CD4-positive, alpha-beta memory T cell (primary cell): ENCODE results near the gene UBE2S. TPM values are rescaled to one million over a fixed set of nuclear protein-coding genes. Genes with fewer than 3 reads are reported as not detected.
A peak's percentile ranks its signal among the peaks of the same experiment; 100 is the strongest.

Experiments used
- CTCF ChIA-PET: fragments of 350-600 bp; sonication (Branson Sonifier 250); formaldehyde crosslinking; loops from one replicate; lab custom pipeline; 2021; ENCODE audit warnings: inconsistent platforms; ENCODE audit not compliant: partially characterized antibody; lab: Charles Lee
- POLR2A ChIA-PET: fragments of 350-600 bp; sonication (Branson Sonifier 250); formaldehyde crosslinking; loops from one replicate; lab custom pipeline; 2021; ENCODE audit not compliant: partially characterized antibody; lab: Charles Lee
- DNase-seq, 5 donors: peaks; one replicate each; pipeline versions ENCODE4 v3.0.0 to v3.0.0-alpha.2; 2020 to 2022; ENCODE audit warnings: mixed read lengths in 1 of 5
- H3K27ac ChIP-seq: one replicate; pipeline ENCODE4 v1.7.0; 2013; ENCODE audit warnings: low read depth, low read length
- H3K27me3 ChIP-seq: 2 replicates; pipeline ENCODE4 v1.7.0; 2013; ENCODE audit warnings: mild to moderate bottlenecking, low read length, moderate library complexity; ENCODE audit not compliant: insufficient read depth
- H3K36me3 ChIP-seq: 2 replicates; pipeline ENCODE4 v1.7.0; 2013; ENCODE audit warnings: mild to moderate bottlenecking, low read length, moderate library complexity; ENCODE audit not compliant: insufficient read depth
- H3K4me1 ChIP-seq: 2 replicates; pipeline ENCODE4 v1.7.0; 2013; ENCODE audit warnings: mild to moderate bottlenecking, low read length, moderate library complexity; ENCODE audit not compliant: insufficient read depth
- H3K4me3 ChIP-seq, 2 donors: one replicate each; pipeline ENCODE4 v1.7.0; 2013; ENCODE audit warnings: low read length in 2 of 2, mild to moderate bottlenecking in 1 of 2
- H3K9me3 ChIP-seq, 2 donors: one replicate each; pipeline ENCODE4 v1.7.0; 2013; ENCODE audit warnings: low read length in 2 of 2, control low read depth in 1 of 2; ENCODE audit not compliant: control insufficient read depth in 1 of 2
- H3K27ac Mint-ChIP-seq, 7 donors: one replicate each; pipeline ENCODE4 v1.8.0; 2020 to 2021; ENCODE audit warnings: mixed read lengths in 7 of 7, mild to moderate bottlenecking in 6 of 7, inconsistent platforms in 3 of 7, moderate library complexity in 3 of 7
- H3K27me3 Mint-ChIP-seq, 2 donors: one replicate each; pipeline ENCODE4 v1.8.0; 2020 to 2021; ENCODE audit warnings: mixed read lengths in 2 of 2
- H3K36me3 Mint-ChIP-seq, 2 donors: one replicate each; pipeline ENCODE4 v1.8.0; 2020 to 2021; ENCODE audit warnings: mixed read lengths in 2 of 2, inconsistent platforms in 1 of 2, mild to moderate bottlenecking in 1 of 2
- H3K4me1 Mint-ChIP-seq, 4 donors: one replicate each; pipeline ENCODE4 v1.8.0; 2020 to 2021; ENCODE audit warnings: mixed read lengths in 4 of 4, mild to moderate bottlenecking in 1 of 4
- H3K4me3 Mint-ChIP-seq, 8 donors: one replicate each; pipeline ENCODE4 v1.8.0; 2020 to 2021; ENCODE audit warnings: mixed read lengths in 8 of 8, mild to moderate bottlenecking in 7 of 8, moderate library complexity in 6 of 8, inconsistent platforms in 3 of 8
- H3K9me3 Mint-ChIP-seq, 8 donors: one replicate each; pipeline ENCODE4 v1.8.0; 2020 to 2021; ENCODE audit warnings: mixed read lengths in 8 of 8, mild to moderate bottlenecking in 5 of 8, inconsistent platforms in 3 of 8, moderate library complexity in 1 of 8
- intact Hi-C: fragments of 100-400 bp; cut with micrococcal nuclease; formaldehyde crosslinking; loops from one replicate; pipeline ENCODE4 v1.15.1; 2023
- polyA plus RNA-seq, 2 donors: library from polyadenylated mRNA; unstranded; fragments of 300-500 nt; fragmentation: Illumina TruSeq; gene quantifications; one replicate each; pipeline ENCODE4 v1.2.3, GENCODE V29; 2021
- total RNA-seq, 2 experiments: library from RNA; stranded (reverse); gene quantifications; one replicate each; pipeline ENCODE4 v1.2.3, GENCODE V29; 2021

UBE2S gene
- total and polyA plus RNA-seq, 4 experiments from 2014 or later: 18.0 to 25.4 (median 22.9) TPM

DNA sequence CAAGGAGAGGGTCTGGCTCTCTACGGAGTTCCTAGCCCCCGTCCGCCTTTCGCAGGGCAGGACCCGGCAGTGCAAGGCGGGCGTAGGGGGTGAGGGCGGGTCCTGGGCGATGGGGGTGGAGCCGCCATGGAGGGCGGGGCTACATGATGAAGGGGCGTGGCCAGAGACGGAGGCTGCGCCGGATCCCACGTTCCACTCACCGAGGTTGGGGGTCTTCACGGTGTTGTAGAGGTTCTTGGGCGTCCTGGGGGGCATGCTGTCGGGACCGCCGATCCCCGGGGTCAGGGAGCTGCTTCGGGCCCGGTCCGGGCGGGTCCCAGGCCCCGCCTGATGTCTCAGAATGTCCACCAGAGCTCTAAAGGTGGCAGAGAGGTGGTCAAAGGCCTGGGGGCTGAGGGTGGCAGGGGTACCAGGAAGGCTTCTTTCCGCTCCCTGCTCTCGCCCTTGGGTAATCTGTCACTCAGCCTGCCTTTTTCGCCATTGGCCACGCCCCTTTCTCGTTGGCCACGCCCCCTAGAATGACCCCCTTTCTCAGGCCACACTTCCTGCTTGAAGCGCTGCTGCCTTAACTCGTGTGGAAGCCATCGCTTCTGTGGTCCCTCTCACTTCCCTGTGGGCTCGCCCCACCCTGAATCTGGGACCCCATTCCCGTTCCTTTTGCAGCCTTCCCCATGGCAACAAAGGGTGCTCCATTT is 33.0 kb upstream of the UBE2S start:
- Histone ChIP-seq H3K9me3 (no peaks in the 10 kb centered on the region), H3K27ac (no peak overlapping the region), H3K27me3 (peaks cover 54% of the 10 kb centered on the region), H3K36me3 (no peaks in the 10 kb centered on the region), H3K4me1 (peaks cover 20% of the 10 kb centered on the region), H3K4me3 (no peak overlapping the region)
- ChIA-PET POLR2A (no interaction called here), CTCF (no interaction called here)
- peaks cover 54 to 60% of the 10 kb centered on the region in 2 donors for H3K27me3 Mint-ChIP-seq
- no peak for DNase-seq
- H3K27ac Mint-ChIP-seq: no peak overlapping the region
- H3K36me3 Mint-ChIP-seq: peaks cover 0 to 6% of the 10 kb centered on the region in 2 donors
- peaks cover 0 to 2% (median 0%) of the 10 kb centered on the region in 8 donors for H3K9me3 Mint-ChIP-seq
- H3K4me3 Mint-ChIP-seq: peak overlapping the region in 4 of 8 donors; percentile 5 to 78 (median 43)
- H3K4me1 Mint-ChIP-seq: peaks cover 16 to 30% (median 21%) of the 10 kb centered on the region in 4 donors
- intact Hi-C loops: no loop called here

- ChIA-PET POLR2A (no interaction called here), CTCF (no interaction called here)
- Mint-ChIP-seq H3K4me3 (no peak overlapping the region), H3K36me3 (peaks cover 0 to 6% of the 10 kb centered on the region in 2 donors), H3K9me3 (peaks cover 0 to 2% (median 0%) of the 10 kb centered on the region in 8 donors), H3K27ac (no peak overlapping the region), H3K4me1 (peaks cover 16 to 30% (median 21%) of the 10 kb centered on the region in 4 donors), H3K27me3 (peaks cover 44 to 50% of the 10 kb centered on the region in 2 donors)
- intact Hi-C loops: no loop called here
- Histone ChIP-seq H3K9me3 (no peaks in the 10 kb centered on the region), H3K4me1 (peaks cover 20% of the 10 kb centered on the region), H3K27ac (no peak overlapping the region), H3K4me3 (no peak overlapping the region), H3K36me3 (no peaks in the 10 kb centered on the region), H3K27me3 (peaks cover 52% of the 10 kb centered on the region)
- DNase-seq: no peak
Measured at GRCh38 chr19:55439052-55439451, 31.5 kb upstream of the UBE2S start.

DNA sequence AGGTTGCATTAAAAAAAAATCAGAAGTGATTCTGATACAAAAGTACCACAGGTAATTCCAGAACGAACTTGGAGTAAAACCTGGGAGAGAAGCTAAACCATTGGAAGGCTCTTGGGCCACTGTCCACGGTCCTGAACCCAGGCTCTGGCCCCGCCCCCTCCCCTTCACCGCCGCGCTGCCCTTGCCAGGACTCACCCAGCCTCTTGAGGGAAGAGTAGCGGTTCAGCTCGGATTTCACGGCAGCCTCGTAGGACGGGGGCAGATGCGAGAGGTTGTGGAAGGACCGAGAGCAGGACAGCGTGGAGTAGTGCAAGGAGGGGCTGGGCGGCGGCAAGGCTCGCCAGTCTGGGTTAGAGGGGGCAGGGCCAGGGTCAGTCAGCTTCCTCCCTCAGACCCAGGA is 29.8 kb upstream of the UBE2S start:
- POLR2A ChIA-PET: interaction anchor here (0.6 kb wide), 1 partner anchor 161 kb away, joined by 3 read pairs; no protein-coding TSS in a partner anchor
- H3K4me1 Mint-ChIP-seq: peaks cover 11 to 18% (median 14%) of the 10 kb centered on the region in 4 donors
- Histone ChIP-seq H3K9me3 (no peaks in the 10 kb centered on the region), H3K4me3 (no peak overlapping the region), H3K27me3 (peaks cover 41% of the 10 kb centered on the region), H3K4me1 (peaks cover 20% of the 10 kb centered on the region), H3K36me3 (no peaks in the 10 kb centered on the region), H3K27ac (no peak overlapping the region)
- peak overlapping the region in 1 of 8 donors; percentile 53 for H3K4me3 Mint-ChIP-seq
- DNase-seq: no peak
- peaks cover 0 to 6% of the 10 kb centered on the region in 2 donors for H3K36me3 Mint-ChIP-seq
- peaks cover 37 to 45% of the 10 kb centered on the region in 2 donors for H3K27me3 Mint-ChIP-seq
- intact Hi-C loops: no loop called here
- peaks cover 0 to 2% (median 0%) of the 10 kb centered on the region in 8 donors for H3K9me3 Mint-ChIP-seq
- CTCF ChIA-PET: interaction anchor here (1.0 to 1.3 kb wide), 3 partner anchors 30 to 136 kb away, joined by 3 read pairs; no protein-coding TSS in a partner anchor
- no peak overlapping the region for H3K27ac Mint-ChIP-seq

GRCh38 chr19:55436847-55437246 is 29.3 kb upstream of the UBE2S start:
- Histone ChIP-seq H3K9me3 (no peaks in the 10 kb centered on the region), H3K4me3 (no peak overlapping the region), H3K27me3 (peaks cover 40% of the 10 kb centered on the region), H3K4me1 (peaks cover 17% of the 10 kb centered on the region), H3K36me3 (no peaks in the 10 kb centered on the region), H3K27ac (no peak overlapping the region)
- Mint-ChIP-seq H3K9me3 (peaks cover 0 to 2% (median 0%) of the 10 kb centered on the region in 8 donors), H3K4me1 (peaks cover 11 to 17% (median 13%) of the 10 kb centered on the region in 4 donors), H3K27ac (no peak overlapping the region), H3K4me3 (no peak overlapping the region), H3K36me3 (peaks cover 0 to 6% of the 10 kb centered on the region in 2 donors), H3K27me3 (peaks cover 40 to 47% of the 10 kb centered on the region in 2 donors)
- ChIA-PET CTCF (interaction anchor here (1.0 to 1.3 kb wide), 3 partner anchors 31 to 135 kb away, joined by 3 read pairs; no protein-coding TSS in a partner anchor), POLR2A (interaction anchor here (0.6 kb wide), 1 partner anchor 161 kb away, joined by 3 read pairs; no protein-coding TSS in a partner anchor)
- intact Hi-C loops: no loop called here
- no peak for DNase-seq

GRCh38 chr19:55435020-55435419 is 27.4 kb upstream of the UBE2S start:
- Mint-ChIP-seq H3K4me3 (no peak overlapping the region), H3K36me3 (peaks cover 0 to 12% of the 10 kb centered on the region in 2 donors), H3K4me1 (peaks cover 0 to 4% (median 3%) of the 10 kb centered on the region in 4 donors), H3K9me3 (peaks cover 0 to 3% (median 0%) of the 10 kb centered on the region in 8 donors), H3K27me3 (peaks cover 36 to 47% of the 10 kb centered on the region in 2 donors), H3K27ac (no peak overlapping the region)
- H3K36me3 ChIP-seq: no peaks in the 10 kb centered on the region
- H3K27me3 ChIP-seq: peaks cover 23% of the 10 kb centered on the region
- intact Hi-C loops: no loop called here
- H3K9me3 ChIP-seq: no peaks in the 10 kb centered on the region
- no peak overlapping the region for H3K27ac ChIP-seq
- no peaks in the 10 kb centered on the region for H3K4me1 ChIP-seq
- no peak for DNase-seq
- H3K4me3 ChIP-seq: no peak overlapping the region
- ChIA-PET CTCF (no interaction called here), POLR2A (no interaction called here)

DNA sequence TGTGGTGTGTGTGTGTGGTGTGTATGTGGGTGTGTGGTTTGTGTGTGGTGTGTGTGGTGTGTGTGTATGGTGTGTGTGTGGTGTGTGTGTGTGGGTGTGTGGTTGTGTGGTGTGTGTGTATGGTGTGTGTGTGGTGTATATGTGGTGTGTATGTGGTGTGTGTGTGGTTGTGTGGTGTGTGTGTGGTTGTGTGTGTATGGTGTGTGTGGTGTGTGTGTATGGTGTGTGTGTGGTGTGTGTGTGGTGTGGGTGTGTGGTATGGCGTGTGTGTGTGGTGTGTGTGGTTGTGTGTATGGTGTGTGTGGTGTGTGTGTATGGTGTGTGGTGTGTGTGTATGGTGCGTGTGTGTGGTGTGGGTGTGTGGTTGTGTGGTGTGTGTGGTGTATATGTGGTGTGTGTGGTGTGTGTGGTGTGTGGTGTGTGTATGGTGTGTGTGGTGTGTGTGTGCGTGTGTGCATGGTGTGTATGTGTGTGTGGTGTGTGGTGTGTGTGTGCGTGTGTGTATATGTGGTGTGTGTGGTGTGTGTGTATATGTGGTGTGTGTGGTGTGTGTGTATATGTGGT is 26.9 kb upstream of the UBE2S start:
- Mint-ChIP-seq H3K4me1 (peaks cover 0 to 2% (median under 1%) of the 10 kb centered on the region in 4 donors), H3K9me3 (peaks cover 0 to 3% (median 0%) of the 10 kb centered on the region in 8 donors), H3K4me3 (no peak overlapping the region), H3K27me3 (peaks cover 32 to 43% of the 10 kb centered on the region in 2 donors), H3K27ac (no peak overlapping the region), H3K36me3 (peaks cover 0 to 12% of the 10 kb centered on the region in 2 donors)
- H3K27ac ChIP-seq: no peak overlapping the region
- POLR2A ChIA-PET: no interaction called here
- CTCF ChIA-PET: no interaction called here
- intact Hi-C loops: no loop called here
- peaks cover 21% of the 10 kb centered on the region for H3K27me3 ChIP-seq
- DNase-seq: no peak
- H3K9me3 ChIP-seq: no peaks in the 10 kb centered on the region
- H3K4me3 ChIP-seq: no peak overlapping the region
- H3K4me1 ChIP-seq: no peaks in the 10 kb centered on the region
- no peaks in the 10 kb centered on the region for H3K36me3 ChIP-seq

DNA sequence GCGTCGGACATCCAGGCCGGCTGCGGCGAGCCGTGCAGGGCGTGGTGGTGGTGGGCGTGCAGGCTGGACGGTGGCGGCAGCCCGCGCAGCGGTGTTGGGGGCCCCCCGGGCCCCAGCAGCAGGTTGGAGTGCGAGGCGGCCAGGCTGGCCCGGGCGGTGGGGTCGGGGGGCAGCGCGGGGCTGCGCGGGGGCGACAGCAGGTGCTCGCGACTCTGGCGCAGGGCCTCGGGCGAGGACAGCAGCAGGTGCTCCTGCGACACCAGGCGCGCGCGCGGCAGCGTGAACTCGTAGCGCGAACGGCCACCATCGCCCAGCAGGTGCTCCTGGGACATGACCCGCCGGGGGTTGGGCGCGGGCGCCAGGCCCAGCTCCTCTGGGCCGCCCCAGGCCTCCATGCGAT is 25.7 kb upstream of the UBE2S start:
- peaks cover 28 to 40% of the 10 kb centered on the region in 2 donors for H3K27me3 Mint-ChIP-seq
- Histone ChIP-seq H3K4me3 (no peak overlapping the region), H3K36me3 (no peaks in the 10 kb centered on the region), H3K4me1 (no peaks in the 10 kb centered on the region), H3K27me3 (peaks cover 9% of the 10 kb centered on the region), H3K27ac (no peak overlapping the region), H3K9me3 (no peaks in the 10 kb centered on the region)
- no peak overlapping the region for H3K27ac Mint-ChIP-seq
- DNase-seq: no peak
- intact Hi-C loops: no loop called here
- H3K4me3 Mint-ChIP-seq: no peak overlapping the region
- H3K4me1 Mint-ChIP-seq: peaks cover 0 to 2% (median under 1%) of the 10 kb centered on the region in 4 donors
- CTCF ChIA-PET: no interaction called here
- H3K9me3 Mint-ChIP-seq: peaks cover 0 to 3% (median 0%) of the 10 kb centered on the region in 8 donors
- POLR2A ChIA-PET: no interaction called here
- H3K36me3 Mint-ChIP-seq: peaks cover 0 to 6% of the 10 kb centered on the region in 2 donors
